A673 (cell line): ENCODE data around the gene TSSK6.

ENCODE experiments used
- CTCF ChIP-seq: fragments of 300-800, 200-600 bp; sonication (generic); conservative IDR thresholded peaks from 2 replicates; pipeline ENCODE4 v1.5.1; 2017; ENCODE audit warnings: low read depth, mild to moderate bottlenecking, antibody characterized with exemption, low read length, moderate library complexity, mixed read lengths
- EZH2 ChIP-seq: fragments of 200-600 bp; sonication (generic); IDR thresholded peaks from 2 replicates; pipeline ENCODE4 v1.6.1; 2017; ENCODE audit warnings: borderline replicate concordance, low read depth, mild to moderate bottlenecking, mixed read lengths, antibody characterized with exemption, low read length; ENCODE audit not compliant: poor library complexity, severe bottlenecking

GRCh38 chr19:19545707-19546106 is 30.4 kb upstream of the TSSK6 start:
- TF ChIP-seq EZH2 (no peak), CTCF (no peak)
